DND-41 (cell line): Measurements from ENCODE around the gene CTAGE8.
A peak's percentile ranks its signal among the peaks of the same experiment; 100 is the strongest.
"Not testable (repeated sequence)": the region's sequence is repeated elsewhere in the genome, so short reads cannot be mapped to it uniquely, and the experiment has no call there.

Experiments used
- ATAC-seq: fragments of 200-7000 bp; cut with Tn5 transposase; 3 replicates; pipeline ENCODE4 v1.9.1; 2021; ENCODE audit warnings: low read depth; ENCODE audit not compliant: insufficient read depth
- DNase-seq: peaks from one replicate; pipeline ENCODE4 v3.0.0-alpha.2; 2020
- H2AFZ ChIP-seq: 2 replicates; pipeline ENCODE4 v1.6.0; 2012; ENCODE audit warnings: low read depth, low read length
- H3K27ac ChIP-seq: 2 replicates; pipeline ENCODE4 v1.5.1; 2012; ENCODE audit warnings: low read length, inconsistent platforms
- H3K27me3 ChIP-seq: fragments of 200-600 bp; sonication (generic); 2 replicates; pipeline ENCODE4 v1.6.0; 2012; ENCODE audit warnings: low read length, mild to moderate bottlenecking, inconsistent platforms; ENCODE audit not compliant: insufficient read depth, poor library complexity
- H3K36me3 ChIP-seq: 2 replicates; pipeline ENCODE4 v1.5.1; 2012; ENCODE audit warnings: low read length, inconsistent platforms; ENCODE audit not compliant: insufficient read depth
- H3K4me1 ChIP-seq: 2 replicates; pipeline ENCODE4 v1.5.1; 2012; ENCODE audit warnings: mild to moderate bottlenecking, low read length; ENCODE audit not compliant: insufficient read depth
- H3K4me2 ChIP-seq: 2 replicates; pipeline ENCODE4 v1.6.0; 2012; ENCODE audit warnings: mild to moderate bottlenecking, moderate library complexity, low read length, inconsistent platforms; ENCODE audit not compliant: insufficient read depth
- H3K4me3 ChIP-seq, 2 experiments: fragments of 200-600 bp in 1 of 2; shearing (Covaris generic) in 1 of 2; 2 replicates each; pipeline ENCODE4 v1.5.1; 2012 to 2016; ENCODE audit warnings: inconsistent platforms in 2 of 2, low read length in 2 of 2, mild to moderate bottlenecking in 2 of 2, low read depth in 1 of 2, moderate library complexity in 1 of 2
- H3K79me2 ChIP-seq: 2 replicates; pipeline ENCODE4 v1.6.0; 2012; ENCODE audit warnings: low read length, inconsistent platforms; ENCODE audit not compliant: insufficient read depth
- H3K9ac ChIP-seq: 2 replicates; pipeline ENCODE4 v1.6.0; 2012; ENCODE audit warnings: low read depth, mild to moderate bottlenecking, inconsistent platforms, low read length, moderate library complexity
- H3K9me3 ChIP-seq: 2 replicates; pipeline ENCODE4 v1.5.1; 2012; ENCODE audit warnings: low read length, moderate library complexity, mild to moderate bottlenecking, inconsistent platforms; ENCODE audit not compliant: insufficient read depth, severe bottlenecking
- H4K20me1 ChIP-seq: 2 replicates; pipeline ENCODE4 v1.6.0; 2012; ENCODE audit warnings: low read length; ENCODE audit not compliant: insufficient read depth

The CTAGE8 gene

GRCh38 chr7:144293794-144294499 is 24.9 kb upstream of the CTAGE8 start:
- not testable (repeated sequence) for H3K36me3 ChIP-seq, DNase-seq, H3K79me2 ChIP-seq, ATAC-seq, H3K4me2 ChIP-seq, H2AFZ ChIP-seq, H3K9me3 ChIP-seq, H3K4me1 ChIP-seq, H3K4me3 ChIP-seq, H3K9ac ChIP-seq, H3K27ac ChIP-seq, H3K27me3 ChIP-seq, H4K20me1 ChIP-seq

- not testable (repeated sequence) for DNase-seq, H3K79me2 ChIP-seq, H3K4me3 ChIP-seq, H3K9me3 ChIP-seq, H3K36me3 ChIP-seq, ATAC-seq, H3K4me2 ChIP-seq, H3K27ac ChIP-seq, H2AFZ ChIP-seq, H4K20me1 ChIP-seq, H3K4me1 ChIP-seq, H3K9ac ChIP-seq, H3K27me3 ChIP-seq
These were observed 23.5 kb upstream of the CTAGE8 start for GRCh38 chr7:144292384-144293161.

- H3K27ac ChIP-seq, H3K4me2 ChIP-seq, H3K79me2 ChIP-seq, H2AFZ ChIP-seq, H3K9me3 ChIP-seq, H3K27me3 ChIP-seq, H3K4me1 ChIP-seq, H3K4me3 ChIP-seq, H3K9ac ChIP-seq, H4K20me1 ChIP-seq, H3K36me3 ChIP-seq, DNase-seq: not testable (repeated sequence)
- peak; percentile 19; the same call in 1 of the 3 replicates for ATAC-seq
These were observed 22.5 kb upstream of the CTAGE8 start for GRCh38 chr7:144291607-144292006.

- not testable (repeated sequence) for H2AFZ ChIP-seq, ATAC-seq
These were observed 18.2 kb upstream of the CTAGE8 start for GRCh38 chr7:144287171-144287784.

GRCh38 chr7:144283716-144284115 is 14.6 kb upstream of the CTAGE8 start:
- H3K27ac ChIP-seq, H2AFZ ChIP-seq, H4K20me1 ChIP-seq, H3K9me3 ChIP-seq, H3K79me2 ChIP-seq, H3K4me2 ChIP-seq, H3K4me3 ChIP-seq, H3K4me1 ChIP-seq, ATAC-seq, H3K27me3 ChIP-seq, DNase-seq, H3K9ac ChIP-seq, H3K36me3 ChIP-seq: not testable (repeated sequence)

More at GRCh38 chr7:144287171-144287784, 18.2 kb upstream of the CTAGE8 start:
- not testable (repeated sequence) for H3K4me1 ChIP-seq, H3K36me3 ChIP-seq, H4K20me1 ChIP-seq, H3K27me3 ChIP-seq, H3K4me3 ChIP-seq, H3K9ac ChIP-seq, H3K27ac ChIP-seq, H3K79me2 ChIP-seq, H3K4me2 ChIP-seq, H3K9me3 ChIP-seq, DNase-seq

- H4K20me1 ChIP-seq, H3K4me2 ChIP-seq, H3K9ac ChIP-seq, H3K9me3 ChIP-seq, H3K27me3 ChIP-seq, H3K27ac ChIP-seq, H3K36me3 ChIP-seq, H2AFZ ChIP-seq, H3K4me3 ChIP-seq, ATAC-seq, H3K4me1 ChIP-seq, DNase-seq, H3K79me2 ChIP-seq: not testable (repeated sequence)
These were observed 13.4 kb upstream of the CTAGE8 start for GRCh38 chr7:144282490-144282889.

- H2AFZ ChIP-seq, H3K79me2 ChIP-seq, H3K36me3 ChIP-seq, H3K27me3 ChIP-seq, H3K4me3 ChIP-seq, ATAC-seq, H4K20me1 ChIP-seq, H3K27ac ChIP-seq, H3K9me3 ChIP-seq, H3K9ac ChIP-seq, DNase-seq, H3K4me1 ChIP-seq, H3K4me2 ChIP-seq: not testable (repeated sequence)
These were observed 12.9 kb upstream of the CTAGE8 start for GRCh38 chr7:144281981-144282380.

- H4K20me1 ChIP-seq, H3K4me1 ChIP-seq, H3K36me3 ChIP-seq, H3K79me2 ChIP-seq, H3K9ac ChIP-seq, H3K9me3 ChIP-seq, DNase-seq, H3K27me3 ChIP-seq, H3K4me3 ChIP-seq, H3K27ac ChIP-seq, H2AFZ ChIP-seq, H3K4me2 ChIP-seq: not testable (repeated sequence)
- 0 out of 3 replicates have a peak, but pooled peaks have one; percentile 27 for ATAC-seq
These were observed 10.9 kb upstream of the CTAGE8 start for GRCh38 chr7:144280010-144280409.
